Measurements from ENCODE around the gene RACK1.
"Not testable (repeated sequence)": the region's sequence is repeated elsewhere in the genome, so short reads cannot be mapped to it uniquely, and the experiment has no call there.

DNA sequence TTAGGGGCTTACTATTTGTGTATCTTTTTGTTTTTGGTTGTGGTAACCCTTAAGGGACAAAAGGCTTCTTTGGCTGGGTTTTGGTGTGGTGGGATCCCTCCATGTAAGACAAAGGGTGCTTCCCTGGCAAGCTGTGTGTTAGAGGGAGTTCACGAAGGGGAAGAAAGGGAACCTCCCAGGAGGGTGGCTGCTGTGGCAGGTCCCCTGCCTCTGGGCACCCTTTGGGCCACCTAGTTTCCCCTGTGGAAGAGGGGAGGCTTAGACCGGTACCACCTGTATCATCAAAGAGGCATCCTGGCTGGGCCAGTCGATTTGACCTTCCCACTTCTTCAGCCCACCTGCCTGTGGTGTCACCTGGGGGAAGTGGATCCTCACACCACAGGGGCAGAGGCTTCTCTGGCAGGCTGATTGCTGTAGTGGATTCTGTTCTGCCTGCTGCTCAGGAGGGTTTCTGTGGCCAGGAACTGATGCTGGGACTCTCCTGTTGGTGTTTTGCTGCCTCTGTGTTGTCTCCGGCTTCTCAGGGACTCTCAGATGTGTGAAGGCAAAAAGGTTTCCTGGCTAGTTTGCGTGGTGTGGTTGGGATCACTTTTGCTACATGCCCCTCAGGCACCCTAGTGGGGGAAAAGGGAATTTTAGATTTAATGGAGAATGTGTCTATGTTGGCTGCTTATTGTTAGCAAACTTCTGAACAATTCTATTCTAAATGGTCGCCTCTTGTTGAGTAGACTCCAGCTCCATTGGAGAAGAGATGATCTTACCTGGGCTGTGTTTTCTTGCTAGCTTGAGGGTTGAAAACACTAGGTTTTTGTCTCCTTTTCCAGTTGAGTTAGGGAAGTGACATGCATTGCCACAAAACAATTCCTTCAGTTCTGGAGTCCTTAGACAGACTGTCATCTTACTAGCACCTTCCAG is 40.4 kb upstream of the RACK1 start:
- not testable (repeated sequence) for TF ChIP-seq EZH2phosphoT487 (IDR thresholded peaks at IDR 0.05; ENCODE audit: low read depth)
- TF ChIP-seq, protein P1, sequence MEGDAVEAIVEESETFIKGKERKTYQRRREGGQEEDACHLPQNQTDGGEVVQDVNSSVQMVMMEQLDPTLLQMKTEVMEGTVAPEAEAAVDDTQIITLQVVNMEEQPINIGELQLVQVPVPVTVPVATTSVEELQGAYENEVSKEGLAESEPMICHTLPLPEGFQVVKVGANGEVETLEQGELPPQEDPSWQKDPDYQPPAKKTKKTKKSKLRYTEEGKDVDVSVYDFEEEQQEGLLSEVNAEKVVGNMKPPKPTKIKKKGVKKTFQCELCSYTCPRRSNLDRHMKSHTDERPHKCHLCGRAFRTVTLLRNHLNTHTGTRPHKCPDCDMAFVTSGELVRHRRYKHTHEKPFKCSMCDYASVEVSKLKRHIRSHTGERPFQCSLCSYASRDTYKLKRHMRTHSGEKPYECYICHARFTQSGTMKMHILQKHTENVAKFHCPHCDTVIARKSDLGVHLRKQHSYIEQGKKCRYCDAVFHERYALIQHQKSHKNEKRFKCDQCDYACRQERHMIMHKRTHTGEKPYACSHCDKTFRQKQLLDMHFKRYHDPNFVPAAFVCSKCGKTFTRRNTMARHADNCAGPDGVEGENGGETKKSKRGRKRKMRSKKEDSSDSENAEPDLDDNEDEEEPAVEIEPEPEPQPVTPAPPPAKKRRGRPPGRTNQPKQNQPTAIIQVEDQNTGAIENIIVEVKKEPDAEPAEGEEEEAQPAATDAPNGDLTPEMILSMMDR (IDR thresholded peaks at IDR 0.05; ENCODE audit: low read depth, low read length): not testable (repeated sequence)

All from OCI-LY3 (cell line).